GM18951 (cell line): Measurements from ENCODE around the gene TSPYL6.
"Not testable (repeated sequence)": the region's sequence is repeated elsewhere in the genome, so short reads cannot be mapped to it uniquely, and the experiment has no call there.

Source experiments
- POLR2A ChIP-seq: IDR thresholded peaks from 4 replicates; pipeline ENCODE4 v1.6.1; 2011; ENCODE audit warnings: mild to moderate bottlenecking; ENCODE audit not compliant: insufficient read length, insufficient read depth; ENCODE audit errors: extremely low read depth
- in situ Hi-C: fragments of 300-500 bp; cut with MboI; formaldehyde crosslinking; loops from one replicate; pipeline ENCODE4 v1.12.0; 2022; ENCODE audit warnings: low sequenced_read_pairs, mixed read lengths, inconsistent platforms; ENCODE audit not compliant: unreplicated experiment

TSPYL6 gene

DNA sequence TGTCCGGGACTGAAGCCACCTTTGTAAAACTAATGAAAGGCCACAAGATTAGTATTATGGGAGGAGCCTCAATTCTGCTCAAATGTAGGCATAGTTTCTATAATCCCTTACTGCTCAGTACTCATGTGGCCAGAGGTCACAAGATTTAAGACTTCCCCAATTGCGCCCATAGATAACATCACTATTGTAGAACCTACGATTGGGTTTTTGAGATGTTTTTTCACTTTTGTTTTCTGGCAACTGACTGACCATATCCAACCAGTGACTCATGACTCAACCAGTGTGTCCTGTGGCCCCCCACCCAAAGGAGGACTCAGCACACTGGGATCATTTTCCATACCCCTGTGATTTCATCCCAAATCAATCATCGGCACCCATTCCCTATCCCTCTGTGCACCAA, 15.2 kb upstream of the TSPYL6 start:
- in situ Hi-C loops = no loop called here
- no peak for TF ChIP-seq POLR2A

DNA sequence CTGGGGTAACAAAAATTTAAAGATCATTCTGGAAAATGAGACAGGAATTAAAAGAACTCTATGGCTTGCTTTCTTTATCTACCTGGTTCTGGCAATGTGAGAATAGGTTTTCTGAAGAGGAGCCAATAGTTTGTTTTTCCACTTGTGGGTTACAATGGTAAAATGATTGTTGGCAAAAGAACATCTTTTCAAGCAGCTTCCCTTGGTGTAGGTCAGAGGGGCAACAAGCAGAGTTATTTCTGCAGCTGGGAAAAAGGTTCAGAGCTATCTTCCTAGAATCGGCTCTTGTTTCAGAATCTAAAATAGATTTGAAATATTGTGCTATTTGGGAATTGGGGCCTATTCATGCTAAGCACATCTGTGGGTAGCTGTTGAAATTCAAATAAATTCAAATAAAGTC, 11.5 kb upstream of the TSPYL6 start:
- no peak for TF ChIP-seq POLR2A
- in situ Hi-C loops = no loop called here

DNA sequence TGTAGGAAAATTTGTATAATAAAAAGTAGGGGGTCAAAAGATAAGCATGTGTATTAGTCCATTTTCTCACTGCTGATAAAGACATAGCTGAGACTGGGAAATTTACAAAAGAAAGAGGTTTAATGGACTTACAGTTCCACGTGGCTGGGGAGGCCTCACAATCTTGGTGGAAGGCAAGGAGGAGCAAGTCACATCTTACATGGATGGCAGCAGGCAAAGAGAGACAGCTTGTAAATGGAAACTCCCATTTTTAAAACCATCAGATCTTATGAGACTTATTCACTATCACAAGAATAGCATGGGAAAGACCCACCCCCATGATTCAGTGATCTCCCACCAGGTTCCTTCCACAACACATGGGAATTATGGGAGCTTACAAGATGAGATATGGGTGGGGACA, 9.1 kb upstream of the TSPYL6 start:
- in situ Hi-C loops = not testable (repeated sequence)

DNA sequence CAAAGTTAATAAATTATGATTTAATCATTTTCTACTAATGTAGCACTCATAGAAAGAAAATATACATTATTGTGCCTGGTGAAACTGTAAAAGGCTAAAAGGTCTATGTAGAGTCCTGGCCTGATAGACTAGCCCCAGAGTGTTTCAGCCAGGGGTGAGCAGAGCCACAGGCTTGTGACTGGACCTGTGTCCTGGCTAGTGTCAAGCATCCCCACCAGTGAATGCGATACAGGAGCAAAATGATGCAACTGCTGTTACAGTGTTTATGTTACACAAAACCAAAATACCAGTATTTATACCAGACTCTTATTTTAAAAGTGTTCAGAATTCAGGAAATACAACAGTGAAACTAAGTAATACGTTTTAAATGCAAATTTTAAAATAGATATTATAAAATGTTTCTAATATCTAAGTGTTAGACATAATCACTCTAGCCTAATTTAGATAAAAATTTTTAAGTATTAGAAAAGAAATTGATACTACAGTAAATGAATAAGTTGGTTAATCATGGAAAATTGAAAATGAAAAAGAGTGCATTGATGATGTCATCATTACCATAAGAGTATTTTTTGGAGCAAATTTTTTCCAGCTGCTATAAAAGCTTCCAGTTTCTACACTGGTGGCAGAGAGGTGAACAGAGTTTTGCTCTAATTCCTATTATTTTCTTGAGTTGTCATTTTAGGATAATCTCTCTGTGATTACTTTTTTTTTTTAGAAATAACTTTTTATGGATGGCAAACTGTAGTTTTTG, 6.2 kb upstream of the TSPYL6 start:
- in situ Hi-C loops = no loop called here
- no peak for TF ChIP-seq POLR2A

DNA sequence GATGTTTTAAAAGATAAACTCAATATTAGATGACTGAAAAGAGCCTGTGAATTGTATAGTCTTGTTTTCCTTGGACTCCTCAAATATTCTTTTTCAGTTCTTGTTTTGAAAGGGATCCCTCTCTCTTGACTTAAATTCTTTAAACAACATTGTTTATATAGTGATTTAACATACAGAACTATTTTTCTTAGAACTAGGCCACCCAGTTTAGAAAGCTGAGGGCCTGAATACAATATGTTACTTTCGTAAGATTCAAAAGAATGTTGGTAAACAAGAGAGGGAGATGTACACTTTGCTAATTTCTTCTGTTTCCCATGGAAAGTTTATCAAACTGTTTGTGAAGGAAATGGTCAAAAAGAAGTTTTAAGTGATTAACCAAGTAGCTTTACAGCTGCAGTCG, 5.5 kb upstream of the TSPYL6 start:
- TF ChIP-seq POLR2A = no peak
- in situ Hi-C loops = no loop called here

DNA sequence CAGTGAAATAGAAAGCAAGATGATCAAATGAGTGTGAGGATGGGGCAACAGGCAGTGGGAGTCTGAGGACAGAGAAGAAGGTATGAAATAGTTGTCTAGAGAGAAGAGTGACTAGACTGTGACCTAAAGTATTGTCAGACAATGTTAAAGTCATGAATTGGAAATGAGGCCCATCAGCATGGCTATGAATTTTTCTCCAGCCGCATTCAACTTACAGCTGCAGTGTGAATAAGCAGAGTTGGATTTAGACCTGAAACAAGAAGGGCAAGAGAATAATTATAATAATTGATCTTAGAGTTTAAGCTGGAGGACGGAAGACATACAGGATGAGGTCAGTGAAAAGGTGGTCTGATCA, 4.2 kb upstream of the TSPYL6 start:
- no peak for TF ChIP-seq POLR2A
- in situ Hi-C loops = no loop called here

DNA sequence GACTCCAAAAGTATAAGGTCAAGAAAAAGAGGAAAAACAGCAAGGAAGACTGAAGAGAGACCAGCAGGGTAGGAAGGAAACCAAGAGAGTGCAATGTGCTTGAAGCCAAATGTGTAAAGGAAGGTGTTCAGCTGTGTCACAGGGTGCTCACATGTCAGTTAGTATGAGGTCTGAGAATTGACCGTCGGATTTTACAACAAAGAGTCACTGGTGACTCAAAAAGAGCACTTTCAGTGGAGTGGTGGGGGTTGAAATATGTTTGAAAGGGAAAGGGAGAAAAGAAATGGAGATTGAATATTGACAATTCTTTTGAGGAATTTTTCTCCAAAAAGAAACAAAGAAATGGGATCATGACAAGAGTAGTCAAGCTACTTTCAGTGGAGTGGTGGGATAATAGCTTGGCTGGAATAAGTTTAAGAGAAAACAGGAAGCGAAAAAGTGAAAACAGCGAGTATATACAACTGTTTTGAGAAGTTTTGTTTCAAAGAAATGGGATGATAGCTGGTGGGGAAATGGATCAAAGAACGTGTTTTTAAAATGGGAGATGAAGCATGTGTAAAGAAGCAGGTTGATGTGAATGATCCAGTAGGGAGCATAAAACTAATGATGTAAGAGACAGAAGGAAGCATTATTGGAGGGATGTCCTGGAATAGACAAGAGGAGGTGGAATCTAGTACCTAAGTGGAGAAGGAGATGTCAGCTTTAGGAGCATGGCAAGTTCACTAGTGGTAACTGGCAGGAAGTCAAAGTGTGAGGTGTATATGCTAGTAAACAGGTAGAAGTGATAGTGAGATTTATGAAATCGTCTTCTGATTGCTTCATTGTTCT, 3.6 kb upstream of the TSPYL6 start:
- in situ Hi-C loops = no loop called here
- TF ChIP-seq POLR2A = no peak

DNA sequence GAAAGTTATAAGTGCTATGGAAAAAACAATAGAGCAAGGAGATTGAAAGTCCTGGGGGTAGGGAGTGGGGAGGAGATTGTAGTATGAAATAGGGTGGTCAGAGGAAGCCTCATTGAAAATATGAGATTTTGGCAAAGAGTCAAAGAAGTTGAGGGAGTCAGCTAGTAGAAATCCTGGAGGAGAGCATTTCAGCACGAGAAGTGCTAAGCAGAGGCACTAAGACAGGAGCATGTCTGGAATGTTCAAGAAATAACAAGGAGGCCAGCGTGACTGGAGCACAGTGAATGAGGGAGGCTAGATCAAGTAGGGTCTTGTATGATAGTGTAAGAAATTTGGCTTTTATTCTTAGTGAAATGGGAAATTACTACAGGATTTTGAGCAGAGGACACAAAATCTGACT, 2.1 kb upstream of the TSPYL6 start:
- TF ChIP-seq POLR2A = no peak
- in situ Hi-C loops = no loop called here

DNA sequence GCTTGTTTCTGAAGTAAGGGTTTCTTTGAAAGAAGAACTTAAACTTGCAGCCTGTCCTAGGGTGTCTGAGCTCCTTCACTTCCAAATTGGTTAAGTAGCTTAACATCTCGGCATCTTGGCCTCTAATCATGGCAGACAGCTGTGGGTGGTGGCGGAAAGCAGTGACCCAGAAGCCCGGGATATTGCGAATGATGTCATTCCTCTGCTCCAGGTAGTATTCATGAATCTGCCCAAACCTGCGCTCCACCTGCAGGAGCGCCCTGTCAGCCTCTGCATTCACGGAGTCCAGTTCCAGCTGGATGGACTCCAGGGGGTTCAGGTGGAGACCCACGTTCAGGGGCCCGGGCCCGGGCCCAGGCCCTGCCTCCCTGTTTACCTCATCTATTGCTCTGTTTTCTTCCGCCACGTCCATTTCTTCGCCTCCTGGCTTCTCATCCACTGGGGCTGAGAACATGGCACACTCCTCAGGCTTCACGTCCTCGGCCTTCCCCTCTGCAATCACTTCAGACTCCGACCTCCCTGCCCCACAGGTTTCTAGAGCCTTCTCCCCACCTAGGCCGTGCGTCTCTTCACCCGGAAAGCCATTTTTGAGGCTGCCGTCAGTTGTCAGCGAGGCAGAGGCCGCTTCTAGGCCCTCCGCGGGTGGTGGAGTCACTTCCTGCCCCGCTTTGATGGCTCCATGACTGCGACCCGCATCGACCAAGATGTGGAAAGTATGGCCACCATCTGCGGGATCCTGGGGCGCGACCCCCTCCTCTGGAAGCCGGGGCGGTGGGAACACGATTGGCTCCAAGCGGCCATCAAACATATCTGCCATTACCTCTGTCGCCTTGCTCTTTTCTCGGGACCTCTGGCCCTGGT, 569 bp downstream of the TSPYL6 start:
- no peak for TF ChIP-seq POLR2A
- in situ Hi-C loops = no loop called here

DNA sequence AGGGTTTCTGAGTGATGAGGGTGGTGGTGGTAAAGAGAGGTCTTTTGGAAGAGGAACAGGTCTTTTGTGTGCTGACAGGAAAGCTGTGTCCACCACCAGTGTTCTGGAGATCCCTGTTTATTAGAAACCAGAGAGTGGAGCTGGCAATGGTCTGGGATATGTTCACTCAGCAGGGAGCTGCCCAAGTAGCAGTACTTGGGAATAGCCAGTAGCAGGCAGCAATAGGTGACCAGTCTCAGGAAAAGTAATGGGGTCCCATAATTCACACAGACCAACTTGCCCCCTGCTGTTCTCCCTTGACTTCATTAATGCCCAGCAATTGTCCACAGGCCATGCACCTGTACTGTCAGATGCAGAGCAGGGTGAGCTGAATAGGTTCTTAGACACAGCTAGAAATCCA, 1.8 kb downstream of the TSPYL6 start:
- TF ChIP-seq POLR2A = no peak
- in situ Hi-C loops = no loop called here

DNA sequence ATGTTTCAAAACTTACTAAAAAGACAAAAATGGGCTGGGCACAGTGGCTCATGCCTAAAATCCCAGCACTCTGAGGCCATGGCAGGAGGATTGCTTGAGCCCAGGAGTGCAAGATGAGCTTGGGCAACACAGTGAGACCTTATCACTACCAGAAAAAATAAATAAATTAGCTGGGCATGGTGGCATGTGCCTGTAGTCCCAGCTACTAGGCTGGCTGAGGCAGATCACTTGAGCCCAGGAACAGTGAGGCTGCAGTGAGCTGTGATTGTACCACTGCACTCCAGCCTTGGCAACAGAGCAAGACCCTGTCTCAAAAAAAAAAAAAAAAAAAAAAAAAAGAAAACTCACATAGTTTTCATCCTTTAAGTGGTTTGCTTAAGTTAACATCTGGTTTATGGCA, 6.4 kb downstream of the TSPYL6 start:
- in situ Hi-C loops = no loop called here
- no peak for TF ChIP-seq POLR2A

DNA sequence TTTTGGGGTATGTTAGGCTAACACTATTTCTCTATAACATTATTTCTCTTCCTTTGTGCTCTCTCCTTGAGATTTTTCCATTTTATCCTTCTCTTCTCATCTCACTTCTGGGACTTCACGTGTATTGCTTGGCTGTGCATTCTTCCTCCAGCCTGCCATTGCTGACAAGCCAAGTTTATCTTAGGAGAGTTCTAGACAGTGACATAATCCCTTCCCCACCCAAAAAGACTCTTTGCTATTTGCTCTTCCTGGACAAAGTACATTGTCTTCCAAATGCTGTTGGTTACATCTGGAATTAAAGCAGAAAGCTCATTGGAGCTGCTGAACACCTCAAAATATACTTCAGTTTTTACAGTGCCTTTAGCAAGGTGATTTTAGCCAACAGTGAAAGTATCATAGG, 8.9 kb downstream of the TSPYL6 start:
- in situ Hi-C loops = no loop called here
- TF ChIP-seq POLR2A = no peak
